Prostate gland (tissue), 2 donors: ENCODE results near the gene CACFD1. TPM values are rescaled to one million over a fixed set of nuclear protein-coding genes. Genes with fewer than 3 reads are reported as not detected.

Source experiments
- DNase-seq: peaks from one replicate; pipeline ENCODE4 v3.0.0-alpha.2; 2019; ENCODE audit warnings: low spot score
- H3K27ac ChIP-seq, 2 donors: fragments of 200-600 bp; sonication (generic); 2 replicates each; pipeline ENCODE4 v1.5.1; 2017 to 2019
- H3K27me3 ChIP-seq: fragments of 200-600 bp; sonication (generic); replicated peaks from 2 replicates; pipeline ENCODE4 v1.5.1; 2019; ENCODE audit not compliant: insufficient read depth
- H3K36me3 ChIP-seq, 2 donors: fragments of 200-600 bp; sonication (generic); 1 replicate in 1 of 2; 2 replicates in 1 of 2; pipeline versions ENCODE4 v1.5.1 to v1.8.1; 2017 to 2019
- H3K4me1 ChIP-seq: fragments of 200-600 bp; sonication (generic); replicated peaks from 2 replicates; pipeline ENCODE4 v1.5.1; 2019
- H3K4me3 ChIP-seq, 2 donors: fragments of 200-600 bp; sonication (generic); 2 replicates each; pipeline ENCODE4 v1.5.1; 2017 to 2019
- H3K9me3 ChIP-seq: fragments of 200-600 bp; sonication (generic); 2 replicates; pipeline ENCODE4 v1.5.1; 2017
- POLR2A ChIP-seq: fragments of 450-650 bp; IDR thresholded peaks from one replicate; pipeline ENCODE4 v1.6.1; 2016; ENCODE audit warnings: antibody characterized with exemption, mild to moderate bottlenecking
- POLR2AphosphoS5 ChIP-seq: sonication (generic); formaldehyde crosslinking; IDR thresholded peaks from one replicate; pipeline ENCODE4 v1.6.1; 2017; ENCODE audit warnings: antibody characterized with exemption
- WGBS: methylation state at CpG from one replicate; pipeline ENCODE4 v1.1.5; 2018; 5-methylcytosine and 5-hydroxymethylcytosine counted together
- intact Hi-C: fragments of 100-400 bp; cut with DNase I; formaldehyde crosslinking; loops from one replicate; pipeline ENCODE4 v1.14.2; 2022
- total RNA-seq, 2 donors: library from RNA; depleted of rRNA; stranded (reverse); fragments of >200 nt; gene quantifications; one replicate each; pipeline ENCODE4 v1.1.0, GENCODE V29; 2016
- TF ChIP-seq, protein P1 (sequence below), 4 experiments: fragments of 200-600 bp in 2 of 4; fragments of 450-650 bp in 2 of 4; sonication (generic) in 2 of 4; IDR thresholded peaks; 1 replicate in 3 of 4; 2 replicates in 1 of 4; pipeline ENCODE4 v1.5.1; 2016 to 2019; ENCODE audit warnings: antibody characterized with exemption in 4 of 4, mild to moderate bottlenecking in 2 of 4, moderate library complexity in 2 of 4

CACFD1 gene
- total RNA-seq, 2 donors from 2014 or later, result 23.0 to 40.2 TPM

DNA sequence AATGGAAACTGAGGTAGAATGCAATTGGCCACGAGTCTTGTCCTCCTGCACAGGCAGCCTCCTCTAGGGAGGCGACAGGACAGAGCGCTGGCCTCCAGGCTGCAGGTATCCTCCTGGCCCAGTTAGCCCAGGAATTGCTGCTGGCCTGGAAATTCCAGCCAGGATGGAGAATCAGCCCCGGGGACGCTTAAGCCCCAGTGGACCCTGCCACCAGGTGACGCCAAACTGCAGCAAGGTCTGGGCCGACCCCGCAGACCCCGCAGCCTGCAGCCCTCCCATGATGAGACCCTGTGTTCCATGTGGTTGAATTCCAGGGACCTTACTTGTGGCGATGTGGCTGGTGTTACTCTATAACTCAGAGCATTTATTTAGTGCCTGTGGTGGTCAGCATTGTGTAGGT is 7.3 kb downstream of the CACFD1 start:
- Histone ChIP-seq H3K4me3 (no peak overlapping the region), H3K9me3 (no peaks in the 10 kb centered on the region), H3K27me3 (no peaks in the 10 kb centered on the region), H3K4me1 (no peaks in the 10 kb centered on the region), H3K27ac (no peak overlapping the region), H3K36me3 (no peaks in the 10 kb centered on the region)
- no peak for TF ChIP-seq POLR2A
- TF ChIP-seq, protein P1, sequence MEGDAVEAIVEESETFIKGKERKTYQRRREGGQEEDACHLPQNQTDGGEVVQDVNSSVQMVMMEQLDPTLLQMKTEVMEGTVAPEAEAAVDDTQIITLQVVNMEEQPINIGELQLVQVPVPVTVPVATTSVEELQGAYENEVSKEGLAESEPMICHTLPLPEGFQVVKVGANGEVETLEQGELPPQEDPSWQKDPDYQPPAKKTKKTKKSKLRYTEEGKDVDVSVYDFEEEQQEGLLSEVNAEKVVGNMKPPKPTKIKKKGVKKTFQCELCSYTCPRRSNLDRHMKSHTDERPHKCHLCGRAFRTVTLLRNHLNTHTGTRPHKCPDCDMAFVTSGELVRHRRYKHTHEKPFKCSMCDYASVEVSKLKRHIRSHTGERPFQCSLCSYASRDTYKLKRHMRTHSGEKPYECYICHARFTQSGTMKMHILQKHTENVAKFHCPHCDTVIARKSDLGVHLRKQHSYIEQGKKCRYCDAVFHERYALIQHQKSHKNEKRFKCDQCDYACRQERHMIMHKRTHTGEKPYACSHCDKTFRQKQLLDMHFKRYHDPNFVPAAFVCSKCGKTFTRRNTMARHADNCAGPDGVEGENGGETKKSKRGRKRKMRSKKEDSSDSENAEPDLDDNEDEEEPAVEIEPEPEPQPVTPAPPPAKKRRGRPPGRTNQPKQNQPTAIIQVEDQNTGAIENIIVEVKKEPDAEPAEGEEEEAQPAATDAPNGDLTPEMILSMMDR (IDR thresholded peaks at IDR 0.05), result no peak
- TF ChIP-seq POLR2AphosphoS5, result no peak
- intact Hi-C loops, result no loop called here
- WGBS, result 87% methylated on average over 10 of the region's 10 CpGs
- no peak for DNase-seq

GRCh38 chr9:133468374-133468773 is 8.6 kb downstream of the CACFD1 start:
- no peak for DNase-seq
- H3K9me3 ChIP-seq, result no peaks in the 10 kb centered on the region
- TF ChIP-seq POLR2AphosphoS5 (no peak), POLR2A (no peak)
- TF ChIP-seq, protein P1 (IDR thresholded peaks at IDR 0.05), result no peak
- H3K27ac ChIP-seq, result no peak overlapping the region
- H3K4me3 ChIP-seq, result no peak overlapping the region
- intact Hi-C loops, result no loop called here
- no peaks in the 10 kb centered on the region for H3K27me3 ChIP-seq
- H3K36me3 ChIP-seq, result no peaks in the 10 kb centered on the region
- 85% methylated on average over 10 of the region's 11 CpGs for WGBS
- no peaks in the 10 kb centered on the region for H3K4me1 ChIP-seq

DNA sequence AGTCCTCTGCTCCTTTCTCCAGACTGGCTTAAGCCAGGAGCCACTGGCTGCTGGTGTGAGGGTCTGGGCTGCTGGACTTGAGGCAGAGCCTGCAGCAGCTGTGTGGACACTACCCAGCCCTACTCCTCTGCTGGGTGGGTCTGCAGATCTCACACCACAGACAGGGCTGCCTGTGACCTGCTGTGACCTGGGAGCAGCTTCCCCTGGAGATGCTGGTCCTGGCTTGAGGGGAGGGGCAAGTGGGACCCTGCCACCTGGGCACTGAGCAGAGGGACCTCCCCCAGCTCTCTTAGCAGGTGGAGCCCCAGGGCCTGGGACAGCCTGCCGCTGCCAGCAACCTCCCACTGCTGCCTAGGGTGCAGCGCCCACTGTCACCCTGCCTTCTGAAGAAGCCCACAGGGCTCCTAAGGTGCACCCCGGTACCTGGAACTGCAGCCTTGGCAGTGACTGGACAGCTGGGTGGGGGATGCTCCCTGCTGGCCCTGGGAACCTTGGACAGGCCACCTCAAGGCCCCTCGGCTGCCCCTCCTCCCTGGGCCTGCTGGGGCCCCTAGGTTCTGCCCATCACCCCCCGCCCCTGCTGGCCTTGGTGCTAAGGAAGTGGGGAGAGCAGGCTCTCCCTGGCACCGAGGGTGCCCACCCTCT is 9.1 kb downstream of the CACFD1 start:
- no peaks in the 10 kb centered on the region for H3K4me1 ChIP-seq
- no peaks in the 10 kb centered on the region for H3K9me3 ChIP-seq
- TF ChIP-seq, protein P1 (IDR thresholded peaks at IDR 0.05), result no peak
- H3K27me3 ChIP-seq, result no peaks in the 10 kb centered on the region
- intact Hi-C loops, result no loop called here
- 82% methylated on average over 2 of the region's 6 CpGs for WGBS
- H3K36me3 ChIP-seq, result no peaks in the 10 kb centered on the region
- no peak for DNase-seq
- H3K4me3 ChIP-seq, result no peak overlapping the region
- no peak overlapping the region for H3K27ac ChIP-seq

DNA sequence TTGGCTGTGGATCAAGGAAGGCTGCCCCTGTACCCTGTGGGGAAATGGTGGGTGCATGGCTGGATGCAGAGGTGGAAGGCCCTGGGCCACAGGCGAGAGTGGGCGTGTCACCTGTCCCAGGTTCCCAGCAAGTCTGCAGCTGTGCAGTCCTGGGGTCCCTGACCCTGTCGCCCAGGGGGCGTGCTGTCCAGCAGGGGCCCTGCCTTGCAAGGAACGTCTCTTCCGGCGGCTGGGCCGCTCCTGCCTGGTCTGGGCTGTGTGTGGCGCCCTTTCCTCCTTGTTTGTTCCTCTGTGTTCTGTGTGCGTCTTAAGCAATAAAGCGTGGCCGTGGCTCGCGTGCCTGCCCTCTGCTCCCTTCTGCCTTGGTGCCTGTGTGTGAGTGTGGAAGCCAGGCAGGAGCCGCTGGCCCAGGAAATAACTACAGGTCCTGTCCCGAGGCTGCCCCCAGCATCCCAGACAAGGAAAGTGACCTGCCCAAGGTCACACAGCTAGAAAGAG is 10.7 kb downstream of the CACFD1 start:
- intact Hi-C loops, result no loop called here
- Histone ChIP-seq H3K27me3 (no peaks in the 10 kb centered on the region), H3K4me1 (no peaks in the 10 kb centered on the region), H3K4me3 (no peak overlapping the region), H3K27ac (no peak overlapping the region), H3K9me3 (no peaks in the 10 kb centered on the region), H3K36me3 (no peaks in the 10 kb centered on the region)
- TF ChIP-seq POLR2A, result no peak
- TF ChIP-seq, protein P1 (IDR thresholded peaks at IDR 0.05), result no peak
- TF ChIP-seq POLR2AphosphoS5, result no peak
- 74% methylated on average over 16 of the region's 16 CpGs for WGBS
- DNase-seq, result no peak

DNA sequence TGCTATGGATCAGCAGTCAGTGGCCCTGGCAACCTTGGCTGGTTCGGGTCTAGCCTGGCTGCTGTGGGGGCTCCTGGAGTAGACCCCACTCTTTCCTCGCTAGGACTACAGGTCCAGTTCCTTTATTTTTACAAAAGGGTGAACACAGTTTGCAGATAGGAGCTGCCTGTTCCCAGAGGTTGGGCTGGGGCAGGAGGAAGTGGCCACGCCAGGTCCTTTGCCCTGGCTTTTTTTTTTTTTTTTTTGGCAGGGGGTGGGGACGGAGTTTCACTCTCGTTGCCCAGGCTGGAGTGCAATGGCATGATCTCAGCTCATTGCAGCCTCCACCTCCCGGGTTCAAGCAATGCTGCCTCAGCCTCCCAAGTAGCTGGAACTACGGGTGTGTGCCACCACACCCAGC is 11.2 kb downstream of the CACFD1 start:
- Histone ChIP-seq H3K27me3 (no peaks in the 10 kb centered on the region), H3K36me3 (no peaks in the 10 kb centered on the region), H3K27ac (no peak overlapping the region), H3K4me1 (no peaks in the 10 kb centered on the region), H3K9me3 (no peaks in the 10 kb centered on the region), H3K4me3 (no peak overlapping the region)
- intact Hi-C loops, result no loop called here
- TF ChIP-seq POLR2A (no peak), POLR2AphosphoS5 (no peak)
- TF ChIP-seq, protein P1 (IDR thresholded peaks at IDR 0.05), result no peak
- WGBS, result 67% methylated on average over 7 of the region's 7 CpGs
- DNase-seq, result no peak
